Erythroblast (primary cell): ENCODE results near the gene NPTN.

Experiments
- GATA1 ChIP-seq: IDR thresholded peaks from 2 replicates; pipeline ENCODE4 v1.6.1; 2011; ENCODE audit warnings: low read depth, mild to moderate bottlenecking, control low read depth, low read length, moderate library complexity
- POLR2A ChIP-seq: IDR thresholded peaks from 2 replicates; pipeline ENCODE4 v1.6.1; 2011; ENCODE audit warnings: mild to moderate bottlenecking, low read length

DNA sequence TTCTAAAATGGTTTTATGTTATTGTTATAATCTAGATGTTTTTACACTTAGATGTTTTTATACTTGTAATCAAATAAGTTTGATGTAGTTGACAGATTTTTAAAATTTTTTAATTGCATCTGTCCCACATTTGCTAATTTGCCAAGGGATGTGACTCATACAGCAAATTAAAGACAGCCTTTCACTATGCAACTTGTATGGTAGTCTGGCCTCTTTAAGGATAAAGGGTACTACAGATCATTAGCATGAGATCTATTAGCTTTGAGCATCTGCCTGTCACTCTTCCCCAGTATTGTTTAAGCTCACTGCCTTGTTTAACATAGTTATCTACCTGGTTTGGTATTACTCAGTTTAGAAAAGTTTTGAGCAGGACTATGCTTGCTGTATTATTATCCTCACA, 83.0 kb downstream of the NPTN start:
- TF ChIP-seq POLR2A: no peak
- TF ChIP-seq GATA1: no peak
